PC-3 (cell line): ENCODE results near the gene MAP7. TPM values are rescaled to one million over a fixed set of nuclear protein-coding genes. Genes with fewer than 3 reads are reported as not detected.

ENCODE experiments used
- ATAC-seq: fragments of 200-7000 bp; cut with Tn5 transposase; 2 replicates; pipeline ENCODE4 v1.9.1; 2020; ENCODE audit warnings: mild to moderate bottlenecking, moderate library complexity
- BruUV-seq: library from RNA; stranded (reverse); fragments of 400-500 nt; replicated peaks from 2 replicates; lab custom pipeline; 2021; lab: Mats Ljungman, UMichigan
- CTCF ChIA-PET: fragments of 300-600 bp; sonication (Branson Sonifier 250); formaldehyde crosslinking; loops from one replicate; lab custom pipeline; 2022; ENCODE audit warnings: antibody characterized with exemption; lab: Charles Lee
- POLR2A ChIA-PET: fragments of 300-600 bp; sonication (Branson Sonifier 250); formaldehyde crosslinking; loops from one replicate; lab custom pipeline; 2022; ENCODE audit warnings: antibody characterized with exemption; ENCODE audit not compliant: unreplicated experiment; lab: Charles Lee
- DNase-seq: peaks from one replicate; pipeline ENCODE4 v3.0.0-alpha.2; 2015
- H2AFZ ChIP-seq: fragments of 300-600 bp; sonication (generic); 2 replicates; pipeline ENCODE4 v1.6.0; 2016; ENCODE audit warnings: antibody characterized with exemption, low read length
- H3F3A ChIP-seq: fragments of 300-600 bp; sonication (generic); one replicate; pipeline ENCODE4 v1.6.0; 2017; ENCODE audit warnings: antibody characterized with exemption, low read length, control low read depth, mild to moderate bottlenecking; ENCODE audit not compliant: unreplicated experiment
- H3K27ac ChIP-seq: fragments of 300-600 bp; sonication (generic); 2 replicates; pipeline ENCODE4 v1.5.1; 2016; ENCODE audit warnings: mild to moderate bottlenecking, low read length
- H3K27me3 ChIP-seq: fragments of 300-600 bp; sonication (generic); 2 replicates; pipeline ENCODE4 v1.6.1; 2016; ENCODE audit warnings: low read length, mixed read lengths
- H3K36me3 ChIP-seq: fragments of 300-600 bp; sonication (generic); 2 replicates; pipeline ENCODE4 v1.6.1; 2016; ENCODE audit warnings: low read depth, mixed run types, low read length, mixed read lengths
- H3K4me1 ChIP-seq: fragments of 300-600 bp; sonication (generic); 2 replicates; pipeline ENCODE4 v1.5.1; 2016; ENCODE audit warnings: low read length; ENCODE audit not compliant: insufficient read depth
- H3K4me2 ChIP-seq: fragments of 300-600 bp; sonication (generic); 2 replicates; pipeline ENCODE4 v1.6.0; 2016; ENCODE audit warnings: low read length
- H3K4me3 ChIP-seq: fragments of 300-600 bp; sonication (generic); 2 replicates; pipeline ENCODE4 v1.5.1; 2016; ENCODE audit warnings: mild to moderate bottlenecking, low read length, mixed read lengths
- H3K79me2 ChIP-seq: fragments of 300-600 bp; sonication (generic); 2 replicates; pipeline ENCODE4 v1.6.1; 2017; ENCODE audit warnings: low read length, mixed read lengths
- H3K9ac ChIP-seq: fragments of 300-600 bp; sonication (generic); 2 replicates; pipeline ENCODE4 v1.6.0; 2016; ENCODE audit warnings: mild to moderate bottlenecking, low read length
- H3K9me2 ChIP-seq: fragments of 300-600 bp; sonication (generic); replicated peaks from 2 replicates; pipeline ENCODE4 v1.6.1; 2016; ENCODE audit warnings: mixed run types, low read length, mixed read lengths
- H3K9me3 ChIP-seq: fragments of 300-600 bp; sonication (generic); 2 replicates; pipeline ENCODE4 v1.6.1; 2016; ENCODE audit warnings: low read length, mixed read lengths
- H4K20me1 ChIP-seq: fragments of 300-600 bp; sonication (generic); 2 replicates; pipeline ENCODE4 v1.6.1; 2016; ENCODE audit warnings: low read length, mixed read lengths
- EZH2 ChIP-seq: fragments of 300-600 bp; sonication (generic); IDR thresholded peaks from one replicate; pipeline ENCODE4 v1.6.1; 2017; ENCODE audit warnings: antibody characterized with exemption, mild to moderate bottlenecking, low read length; ENCODE audit not compliant: unreplicated experiment
- EZH2phosphoT487 ChIP-seq: fragments of 300-600 bp; sonication (generic); IDR thresholded peaks from 2 replicates; pipeline ENCODE4 v1.6.1; 2018; ENCODE audit warnings: mild to moderate bottlenecking, antibody characterized with exemption, low read length, borderline replicate concordance
- intact Hi-C: fragments of 100-400 bp; cut with micrococcal nuclease; formaldehyde crosslinking; loops from 2 replicates; pipeline ENCODE4 v1.9.0; 2023
- total RNA-seq: library from RNA; depleted of rRNA; stranded (reverse); fragments of >200 nt; gene quantifications from 2 replicates; pipeline ENCODE4 v1.2.3, GENCODE V29; 2014
- TF ChIP-seq, protein P1 (sequence below): fragments of 300-600 bp; sonication (generic); conservative IDR thresholded peaks from 2 replicates; pipeline ENCODE4 v1.5.1; 2017; ENCODE audit warnings: antibody characterized with exemption, low read depth, mild to moderate bottlenecking, low read length

The MAP7 gene
- total RNA-seq, 1 experiment from 2014 or later: 13.9 TPM

DNA sequence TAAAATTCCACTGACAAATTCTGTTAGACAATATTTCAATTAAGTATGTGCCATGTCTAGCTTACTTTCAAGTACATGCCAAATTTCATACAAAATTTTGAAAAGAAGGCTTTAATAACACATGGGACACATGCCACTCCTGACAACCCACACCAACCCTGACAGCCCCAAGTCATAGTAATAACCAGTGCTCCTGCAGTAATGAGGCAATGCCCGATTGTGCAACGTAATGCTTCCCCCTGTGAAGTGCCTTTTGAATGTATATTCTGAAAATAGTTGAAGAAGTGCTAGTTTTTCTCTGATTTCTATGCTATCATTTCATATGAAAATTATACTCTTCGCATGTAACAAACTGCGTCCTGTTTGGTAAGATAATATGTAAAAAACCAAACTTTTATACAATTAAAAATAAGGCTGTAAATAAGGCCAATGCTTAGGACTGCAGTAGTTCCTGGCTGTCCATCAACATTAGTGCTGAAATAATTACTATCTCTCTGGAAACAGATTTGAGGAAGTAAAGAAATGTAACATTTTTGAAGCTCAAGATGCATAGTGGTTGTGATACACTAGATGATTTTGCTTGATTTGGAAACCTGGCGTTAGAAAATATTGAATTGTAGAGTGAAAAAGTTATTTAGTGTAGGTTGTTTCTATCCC, 134.7 kb downstream of the MAP7 start:
- TF ChIP-seq EZH2: no peak
- TF ChIP-seq, protein P1, sequence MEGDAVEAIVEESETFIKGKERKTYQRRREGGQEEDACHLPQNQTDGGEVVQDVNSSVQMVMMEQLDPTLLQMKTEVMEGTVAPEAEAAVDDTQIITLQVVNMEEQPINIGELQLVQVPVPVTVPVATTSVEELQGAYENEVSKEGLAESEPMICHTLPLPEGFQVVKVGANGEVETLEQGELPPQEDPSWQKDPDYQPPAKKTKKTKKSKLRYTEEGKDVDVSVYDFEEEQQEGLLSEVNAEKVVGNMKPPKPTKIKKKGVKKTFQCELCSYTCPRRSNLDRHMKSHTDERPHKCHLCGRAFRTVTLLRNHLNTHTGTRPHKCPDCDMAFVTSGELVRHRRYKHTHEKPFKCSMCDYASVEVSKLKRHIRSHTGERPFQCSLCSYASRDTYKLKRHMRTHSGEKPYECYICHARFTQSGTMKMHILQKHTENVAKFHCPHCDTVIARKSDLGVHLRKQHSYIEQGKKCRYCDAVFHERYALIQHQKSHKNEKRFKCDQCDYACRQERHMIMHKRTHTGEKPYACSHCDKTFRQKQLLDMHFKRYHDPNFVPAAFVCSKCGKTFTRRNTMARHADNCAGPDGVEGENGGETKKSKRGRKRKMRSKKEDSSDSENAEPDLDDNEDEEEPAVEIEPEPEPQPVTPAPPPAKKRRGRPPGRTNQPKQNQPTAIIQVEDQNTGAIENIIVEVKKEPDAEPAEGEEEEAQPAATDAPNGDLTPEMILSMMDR: no peak
- TF ChIP-seq EZH2phosphoT487: no peak
- peaks cover 4% of the 10 kb centered on the region; the same call in 1 of the 2 replicates for H3K4me1 ChIP-seq
- intact Hi-C loops: no loop called here
- no peak overlapping the region for H3K4me2 ChIP-seq
- no peaks in the 10 kb centered on the region for H3K36me3 ChIP-seq
- no TSS peak for BruUV-seq
- H3K79me2 ChIP-seq: no peaks in the 10 kb centered on the region
- H3K9ac ChIP-seq: no peak overlapping the region
- POLR2A ChIA-PET: no interaction called here
- H4K20me1 ChIP-seq: no peaks in the 10 kb centered on the region
- H3F3A ChIP-seq: no peaks in the 10 kb centered on the region
- H3K9me2 ChIP-seq: no peaks in the 10 kb centered on the region
- no peak overlapping the region for H3K4me3 ChIP-seq
- no peaks in the 10 kb centered on the region for H3K9me3 ChIP-seq
- ATAC-seq (no peak), DNase-seq (no peak)
- H3K27ac ChIP-seq: no peak overlapping the region
- no peaks in the 10 kb centered on the region for H3K27me3 ChIP-seq
- CTCF ChIA-PET: interaction anchor here (0.6 kb wide), 1 partner anchor 120 kb away, joined by 4 read pairs; no protein-coding TSS in a partner anchor
- H2AFZ ChIP-seq: no peak overlapping the region

DNA sequence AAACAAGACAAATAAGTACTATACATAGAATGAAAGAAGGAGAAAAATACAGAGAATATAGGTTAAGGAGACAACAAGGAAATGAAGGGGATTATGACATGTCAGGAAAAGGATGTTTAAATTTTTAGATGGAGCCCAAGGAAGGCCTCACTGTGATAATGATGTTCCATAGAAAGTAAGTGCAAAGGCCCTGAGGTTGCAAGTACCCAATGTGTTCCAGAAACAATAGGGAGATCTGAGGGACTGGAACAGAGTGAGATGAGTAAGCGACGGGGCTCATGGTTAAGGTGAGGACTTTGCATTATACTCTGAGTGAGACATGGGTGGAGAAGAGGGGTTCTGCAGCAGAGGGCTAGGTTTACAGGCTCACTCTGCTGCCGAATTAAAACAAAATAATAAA, 137.8 kb downstream of the MAP7 start:
- ChIA-PET CTCF (no interaction called here), POLR2A (no interaction called here)
- H3K9ac ChIP-seq: no peak overlapping the region
- no peaks in the 10 kb centered on the region for H3F3A ChIP-seq
- ATAC-seq: no peak
- no peak overlapping the region for H3K4me2 ChIP-seq
- TF ChIP-seq EZH2 (no peak), EZH2phosphoT487 (no peak)
- TF ChIP-seq, protein P1: no peak
- DNase-seq: no peak
- no peaks in the 10 kb centered on the region for H3K79me2 ChIP-seq
- no peak overlapping the region for H3K27ac ChIP-seq
- H2AFZ ChIP-seq: no peak overlapping the region
- H3K4me1 ChIP-seq: peaks cover 35% of the 10 kb centered on the region
- no peaks in the 10 kb centered on the region for H4K20me1 ChIP-seq
- H3K27me3 ChIP-seq: no peaks in the 10 kb centered on the region
- H3K4me3 ChIP-seq: no peak overlapping the region
- H3K9me3 ChIP-seq: no peaks in the 10 kb centered on the region
- H3K9me2 ChIP-seq: no peaks in the 10 kb centered on the region
- H3K36me3 ChIP-seq: no peaks in the 10 kb centered on the region
- no TSS peak for BruUV-seq
- intact Hi-C loops: no loop called here
